Fibroblast of villous mesenchyme (primary cell): ENCODE measurements around the gene RBCK1. TPM values are rescaled to one million over a fixed set of nuclear protein-coding genes. Genes with fewer than 3 reads are reported as not detected.
A peak's percentile ranks its signal among the peaks of the same experiment; 100 is the strongest.

Experiments used
- DNase-seq: peaks from one replicate; pipeline ENCODE4 v3.0.0-alpha.2; 2010; ENCODE audit warnings: low read depth
- H3K4me3 ChIP-seq: 2 replicates; pipeline ENCODE4 v1.5.1; 2011; ENCODE audit warnings: low read depth, mild to moderate bottlenecking, low read length
- total RNA-seq: library from RNA; depleted of rRNA; stranded (reverse); fragments of >200 nt; gene quantifications from 2 replicates; pipeline ENCODE4 v1.2.3, GENCODE V29; 2012
- TF ChIP-seq, protein P1 (sequence below): IDR thresholded peaks from 2 replicates; pipeline ENCODE4 v1.5.1; 2012; ENCODE audit warnings: low read depth, mild to moderate bottlenecking, low read length; ENCODE audit not compliant: insufficient read depth

RBCK1 gene
- 59.2 and 78.0 TPM in 2 replicates for total RNA-seq

DNA sequence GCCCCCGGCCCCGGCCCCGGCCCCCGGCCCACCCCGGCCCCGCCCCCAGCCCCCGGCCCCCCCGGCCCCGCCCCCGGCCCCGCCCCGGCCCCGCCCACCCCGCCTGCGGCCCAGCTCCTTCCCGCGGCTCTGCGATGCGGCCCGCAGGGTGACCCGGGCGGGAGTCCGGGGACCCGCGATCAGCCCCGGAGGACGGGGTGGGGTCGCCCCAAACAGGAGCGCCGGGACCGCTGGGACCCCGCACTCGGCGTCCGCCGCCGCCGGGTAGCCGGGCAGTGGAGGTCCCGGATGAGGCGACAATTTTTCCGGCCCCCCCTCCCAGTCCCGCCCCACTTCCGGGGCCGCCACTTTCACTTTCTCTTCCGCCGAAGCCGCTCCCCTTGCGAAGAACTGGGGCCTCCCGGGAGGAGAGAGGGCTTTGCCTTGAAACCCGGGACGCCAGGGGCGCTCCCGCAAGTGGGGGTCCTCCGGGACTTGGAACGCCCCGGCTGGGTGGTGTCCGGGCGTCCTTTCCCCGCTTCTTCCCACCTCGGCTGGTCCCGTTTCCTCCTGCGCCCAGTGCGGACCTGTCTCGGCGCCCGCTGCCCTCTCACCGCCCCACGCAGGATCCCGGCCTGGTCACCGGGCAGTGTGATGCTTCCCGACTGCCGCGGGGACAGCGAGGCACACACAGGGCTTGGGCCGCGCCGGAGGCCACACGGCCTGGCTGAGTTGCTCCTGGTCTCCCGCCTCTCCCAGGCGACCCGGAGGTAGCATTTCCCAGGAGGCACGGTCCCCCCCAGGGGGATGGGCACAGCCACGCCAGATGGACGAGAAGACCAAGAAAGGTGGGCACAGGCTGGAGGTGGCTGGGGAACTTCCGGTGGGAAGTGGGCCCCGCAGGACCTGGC lies at the start of gene RBCK1:
Gene RBCK1 (plus strand): TSS at position 347 of the 890 bp plus-strand sequence. CDS start 459 bp downstream, at position 806.
- TF ChIP-seq, protein P1, sequence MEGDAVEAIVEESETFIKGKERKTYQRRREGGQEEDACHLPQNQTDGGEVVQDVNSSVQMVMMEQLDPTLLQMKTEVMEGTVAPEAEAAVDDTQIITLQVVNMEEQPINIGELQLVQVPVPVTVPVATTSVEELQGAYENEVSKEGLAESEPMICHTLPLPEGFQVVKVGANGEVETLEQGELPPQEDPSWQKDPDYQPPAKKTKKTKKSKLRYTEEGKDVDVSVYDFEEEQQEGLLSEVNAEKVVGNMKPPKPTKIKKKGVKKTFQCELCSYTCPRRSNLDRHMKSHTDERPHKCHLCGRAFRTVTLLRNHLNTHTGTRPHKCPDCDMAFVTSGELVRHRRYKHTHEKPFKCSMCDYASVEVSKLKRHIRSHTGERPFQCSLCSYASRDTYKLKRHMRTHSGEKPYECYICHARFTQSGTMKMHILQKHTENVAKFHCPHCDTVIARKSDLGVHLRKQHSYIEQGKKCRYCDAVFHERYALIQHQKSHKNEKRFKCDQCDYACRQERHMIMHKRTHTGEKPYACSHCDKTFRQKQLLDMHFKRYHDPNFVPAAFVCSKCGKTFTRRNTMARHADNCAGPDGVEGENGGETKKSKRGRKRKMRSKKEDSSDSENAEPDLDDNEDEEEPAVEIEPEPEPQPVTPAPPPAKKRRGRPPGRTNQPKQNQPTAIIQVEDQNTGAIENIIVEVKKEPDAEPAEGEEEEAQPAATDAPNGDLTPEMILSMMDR, result no peak
- peak; percentile 88 for DNase-seq
- H3K4me3 ChIP-seq, result peak within 1 kb of the TSS; percentile 97

- TF ChIP-seq, protein P1, result no peak
- no peak for DNase-seq
- H3K4me3 ChIP-seq, result no peak overlapping the region
Measured at GRCh38 chr20:358891-359555, 49.1 kb upstream of the RBCK1 start.

GRCh38 chr20:361561-361960 lies 46.5 kb upstream of the RBCK1 start:
- H3K4me3 ChIP-seq, result no peak overlapping the region
- no peak for DNase-seq
- TF ChIP-seq, protein P1, result no peak

DNA sequence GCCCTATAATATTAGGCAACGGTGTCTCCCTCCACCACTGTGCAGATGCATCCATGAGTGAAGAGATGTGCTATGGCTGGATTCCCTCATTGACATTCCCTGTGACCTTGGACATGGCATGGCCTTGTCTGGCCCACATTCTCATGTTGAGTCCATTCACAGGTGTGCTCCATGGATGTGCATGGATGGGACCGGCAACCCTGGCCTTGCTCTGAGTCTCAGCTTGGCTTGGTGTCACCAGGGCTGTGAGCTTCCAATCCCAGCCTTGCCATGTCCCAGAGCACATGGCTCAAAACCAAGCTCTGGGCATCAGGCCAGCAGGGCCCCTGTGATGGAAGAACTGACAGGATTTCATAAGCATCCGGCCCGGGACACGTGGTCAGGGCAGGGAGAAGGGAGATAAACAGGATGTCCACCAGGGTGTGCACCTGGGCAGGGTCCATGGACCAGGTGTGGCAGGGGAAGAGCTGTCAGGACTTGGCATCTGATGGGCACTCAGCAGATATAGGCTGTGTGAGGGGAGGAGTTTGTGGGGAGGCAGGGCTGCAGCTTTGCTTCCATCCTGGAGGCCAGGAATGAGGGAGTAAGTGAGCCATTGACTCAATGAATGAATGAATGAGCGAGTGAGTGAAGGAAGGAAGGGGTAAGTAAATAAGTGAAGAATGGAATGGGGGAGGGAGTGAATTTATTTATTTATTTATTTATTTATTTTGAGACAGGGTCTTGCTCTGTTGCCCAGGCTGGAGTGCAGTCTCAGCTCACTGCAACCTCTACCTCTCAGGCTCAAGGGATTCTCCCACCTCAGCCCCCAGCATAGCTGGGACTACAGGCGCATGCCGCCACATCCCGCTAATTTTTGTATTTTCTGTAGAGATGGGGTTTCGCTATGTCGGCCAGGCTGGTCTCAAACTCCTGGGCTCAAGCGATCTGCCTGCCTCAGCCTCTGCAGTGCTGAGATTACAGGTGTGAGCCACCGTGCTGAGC lies 45.5 kb upstream of the RBCK1 start:
- no peak overlapping the region for H3K4me3 ChIP-seq
- peak; percentile 91 for DNase-seq
- TF ChIP-seq, protein P1, result peak; percentile 54

GRCh38 chr20:363319-364078 lies 44.6 kb upstream of the RBCK1 start:
- no peak for DNase-seq
- no peak overlapping the region for H3K4me3 ChIP-seq
- TF ChIP-seq, protein P1, result no peak
